ENCODE data around the gene CPT2. TPM values are rescaled to one million over a fixed set of nuclear protein-coding genes. Genes with fewer than 3 reads are reported as not detected.

CPT2 gene
- total RNA-seq, 1 donor, result 20.6 TPM

DNA sequence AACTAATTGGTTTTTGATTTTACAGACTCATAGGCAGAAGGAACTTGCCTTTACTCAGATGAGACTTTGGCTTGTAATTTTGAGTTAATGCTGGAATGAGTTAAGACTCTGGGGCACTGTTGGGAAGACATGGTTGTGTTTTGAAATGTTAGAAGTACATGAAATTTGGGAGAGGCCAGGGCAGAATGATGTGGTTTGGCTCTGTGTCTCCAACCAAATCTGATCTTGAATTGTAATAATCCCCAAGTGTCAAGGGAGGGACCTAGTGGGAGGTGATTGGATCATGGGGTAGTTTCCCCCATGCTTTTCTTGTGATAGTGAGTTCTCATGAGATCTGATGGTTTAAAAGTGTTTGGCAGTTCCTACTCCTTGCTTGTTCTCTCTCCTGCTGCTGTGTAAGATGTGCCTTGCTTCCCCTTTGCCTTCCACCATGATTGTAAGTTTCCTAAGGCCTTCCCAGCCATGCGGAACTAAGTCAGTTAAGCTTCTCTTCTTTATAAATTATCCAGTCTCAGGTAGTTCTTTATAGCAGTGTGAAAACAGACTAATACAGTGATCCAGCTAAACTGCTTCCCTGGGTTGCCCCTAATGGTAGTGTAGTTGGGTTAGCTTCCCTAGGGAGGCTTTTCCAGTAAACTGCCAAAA lies 10.2 kb downstream of the CPT2 start:
- H3K27me3 ChIP-seq (ENCODE audit: insufficient read depth, low read length), result no peaks in the 10 kb centered on the region
- no peak overlapping the region for H3K4me2 ChIP-seq (ENCODE audit: insufficient read depth, low read length)
- TF ChIP-seq, protein P1, sequence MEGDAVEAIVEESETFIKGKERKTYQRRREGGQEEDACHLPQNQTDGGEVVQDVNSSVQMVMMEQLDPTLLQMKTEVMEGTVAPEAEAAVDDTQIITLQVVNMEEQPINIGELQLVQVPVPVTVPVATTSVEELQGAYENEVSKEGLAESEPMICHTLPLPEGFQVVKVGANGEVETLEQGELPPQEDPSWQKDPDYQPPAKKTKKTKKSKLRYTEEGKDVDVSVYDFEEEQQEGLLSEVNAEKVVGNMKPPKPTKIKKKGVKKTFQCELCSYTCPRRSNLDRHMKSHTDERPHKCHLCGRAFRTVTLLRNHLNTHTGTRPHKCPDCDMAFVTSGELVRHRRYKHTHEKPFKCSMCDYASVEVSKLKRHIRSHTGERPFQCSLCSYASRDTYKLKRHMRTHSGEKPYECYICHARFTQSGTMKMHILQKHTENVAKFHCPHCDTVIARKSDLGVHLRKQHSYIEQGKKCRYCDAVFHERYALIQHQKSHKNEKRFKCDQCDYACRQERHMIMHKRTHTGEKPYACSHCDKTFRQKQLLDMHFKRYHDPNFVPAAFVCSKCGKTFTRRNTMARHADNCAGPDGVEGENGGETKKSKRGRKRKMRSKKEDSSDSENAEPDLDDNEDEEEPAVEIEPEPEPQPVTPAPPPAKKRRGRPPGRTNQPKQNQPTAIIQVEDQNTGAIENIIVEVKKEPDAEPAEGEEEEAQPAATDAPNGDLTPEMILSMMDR (IDR thresholded peaks at IDR 0.05; ENCODE audit: extremely low read depth, low read depth, low read length), result no peak
- H3K4me3 ChIP-seq (ENCODE audit: insufficient read depth, low read length), result no peak overlapping the region
- H3K79me2 ChIP-seq (ENCODE audit: insufficient read depth, low read length), result peaks cover 5% of the 10 kb centered on the region
- H2AFZ ChIP-seq (ENCODE audit: low read length), result no peak overlapping the region
- H3K27ac ChIP-seq (ENCODE audit: low read depth, low read length), result no peak overlapping the region
- H3K36me3 ChIP-seq (ENCODE audit: insufficient read depth, low read length), result peaks cover 72% of the 10 kb centered on the region
- H4K20me1 ChIP-seq (ENCODE audit: insufficient read depth, low read length), result no peaks in the 10 kb centered on the region
- H3K4me1 ChIP-seq (ENCODE audit: insufficient read depth, low read length), result peaks cover 9% of the 10 kb centered on the region
- H3K9me3 ChIP-seq (ENCODE audit: low read depth, low read length), result peaks cover 2% of the 10 kb centered on the region
- no peak for DNase-seq (ENCODE audit: insufficient read length, low spot score, missing footprints)

DNA sequence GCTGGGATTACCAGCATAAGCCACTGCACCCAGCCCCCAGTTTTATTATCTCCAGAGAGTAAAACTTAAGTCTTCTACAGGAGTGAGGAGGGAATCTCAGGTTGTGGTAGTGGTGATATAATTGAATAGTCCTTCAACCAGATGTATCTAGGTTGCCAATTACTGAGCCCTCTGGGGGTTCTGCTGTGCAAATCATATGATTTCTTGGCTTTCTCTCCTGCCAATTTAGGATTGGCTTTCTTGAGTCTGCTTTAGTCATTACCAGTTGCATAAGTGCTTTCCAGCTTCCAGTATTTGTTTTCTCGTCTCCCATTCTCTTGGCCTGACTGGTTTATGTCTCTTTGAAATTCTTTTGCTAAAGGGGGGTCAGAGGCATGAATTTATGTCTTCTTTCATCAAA lies 11.1 kb downstream of the CPT2 start:
- TF ChIP-seq, protein P1 (IDR thresholded peaks at IDR 0.05; ENCODE audit: extremely low read depth, low read depth, low read length), result no peak
- Histone ChIP-seq H3K4me1 (ENCODE audit: insufficient read depth, low read length) (peaks cover 9% of the 10 kb centered on the region), H3K27ac (ENCODE audit: low read depth, low read length) (peak overlapping the region; percentile 24), H2AFZ (ENCODE audit: low read length) (no peak overlapping the region), H4K20me1 (ENCODE audit: insufficient read depth, low read length) (no peaks in the 10 kb centered on the region), H3K27me3 (ENCODE audit: insufficient read depth, low read length) (no peaks in the 10 kb centered on the region), H3K4me2 (ENCODE audit: insufficient read depth, low read length) (no peak overlapping the region), H3K79me2 (ENCODE audit: insufficient read depth, low read length) (peaks cover 5% of the 10 kb centered on the region), H3K36me3 (ENCODE audit: insufficient read depth, low read length) (peaks cover 75% of the 10 kb centered on the region), H3K4me3 (ENCODE audit: insufficient read depth, low read length) (no peak overlapping the region), H3K9me3 (ENCODE audit: low read depth, low read length) (peaks cover 2% of the 10 kb centered on the region)
- no peak for DNase-seq (ENCODE audit: insufficient read length, low spot score, missing footprints)

DNA sequence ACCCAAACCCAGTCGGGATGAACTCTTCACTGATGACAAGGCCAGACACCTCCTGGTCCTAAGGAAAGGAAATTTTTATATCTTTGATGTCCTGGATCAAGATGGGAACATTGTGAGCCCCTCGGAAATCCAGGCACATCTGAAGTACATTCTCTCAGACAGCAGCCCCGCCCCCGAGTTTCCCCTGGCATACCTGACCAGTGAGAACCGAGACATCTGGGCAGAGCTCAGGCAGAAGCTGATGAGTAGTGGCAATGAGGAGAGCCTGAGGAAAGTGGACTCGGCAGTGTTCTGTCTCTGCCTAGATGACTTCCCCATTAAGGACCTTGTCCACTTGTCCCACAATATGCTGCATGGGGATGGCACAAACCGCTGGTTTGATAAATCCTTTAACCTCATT lies 13.7 kb downstream of the CPT2 start:
- Histone ChIP-seq H3K4me1 (ENCODE audit: insufficient read depth, low read length) (peaks cover 9% of the 10 kb centered on the region), H4K20me1 (ENCODE audit: insufficient read depth, low read length) (no peaks in the 10 kb centered on the region), H3K4me3 (ENCODE audit: insufficient read depth, low read length) (no peak overlapping the region), H2AFZ (ENCODE audit: low read length) (no peak overlapping the region), H3K27ac (ENCODE audit: low read depth, low read length) (no peak overlapping the region), H3K27me3 (ENCODE audit: insufficient read depth, low read length) (no peaks in the 10 kb centered on the region), H3K36me3 (ENCODE audit: insufficient read depth, low read length) (peaks cover 70% of the 10 kb centered on the region), H3K4me2 (ENCODE audit: insufficient read depth, low read length) (no peak overlapping the region), H3K79me2 (ENCODE audit: insufficient read depth, low read length) (peaks cover 5% of the 10 kb centered on the region), H3K9me3 (ENCODE audit: low read depth, low read length) (peaks cover 2% of the 10 kb centered on the region)
- no peak for DNase-seq (ENCODE audit: insufficient read length, low spot score, missing footprints)
- TF ChIP-seq, protein P1 (IDR thresholded peaks at IDR 0.05; ENCODE audit: extremely low read depth, low read depth, low read length), result no peak

DNA sequence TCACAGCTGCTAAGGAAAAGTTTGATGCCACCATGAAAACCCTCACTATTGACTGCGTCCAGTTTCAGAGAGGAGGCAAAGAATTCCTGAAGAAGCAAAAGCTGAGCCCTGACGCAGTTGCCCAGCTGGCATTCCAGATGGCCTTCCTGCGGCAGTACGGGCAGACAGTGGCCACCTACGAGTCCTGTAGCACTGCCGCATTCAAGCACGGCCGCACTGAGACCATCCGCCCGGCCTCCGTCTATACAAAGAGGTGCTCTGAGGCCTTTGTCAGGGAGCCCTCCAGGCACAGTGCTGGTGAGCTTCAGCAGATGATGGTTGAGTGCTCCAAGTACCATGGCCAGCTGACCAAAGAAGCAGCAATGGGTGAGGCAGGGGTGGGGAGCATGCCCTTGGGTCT lies 14.3 kb downstream of the CPT2 start:
- H3K4me2 ChIP-seq (ENCODE audit: insufficient read depth, low read length), result no peak overlapping the region
- no peaks in the 10 kb centered on the region for H4K20me1 ChIP-seq (ENCODE audit: insufficient read depth, low read length)
- H3K36me3 ChIP-seq (ENCODE audit: insufficient read depth, low read length), result peaks cover 69% of the 10 kb centered on the region
- H3K9me3 ChIP-seq (ENCODE audit: low read depth, low read length), result peaks cover 2% of the 10 kb centered on the region
- peaks cover 2% of the 10 kb centered on the region for H3K79me2 ChIP-seq (ENCODE audit: insufficient read depth, low read length)
- DNase-seq (ENCODE audit: insufficient read length, low spot score, missing footprints), result no peak
- no peak overlapping the region for H3K4me3 ChIP-seq (ENCODE audit: insufficient read depth, low read length)
- peaks cover 9% of the 10 kb centered on the region for H3K4me1 ChIP-seq (ENCODE audit: insufficient read depth, low read length)
- no peaks in the 10 kb centered on the region for H3K27me3 ChIP-seq (ENCODE audit: insufficient read depth, low read length)
- TF ChIP-seq, protein P1 (IDR thresholded peaks at IDR 0.05; ENCODE audit: extremely low read depth, low read depth, low read length), result no peak
- H3K27ac ChIP-seq (ENCODE audit: low read depth, low read length), result no peak overlapping the region
- H2AFZ ChIP-seq (ENCODE audit: low read length), result no peak overlapping the region
